K562 (cell line): ENCODE measurements around the gene UBFD1. TPM values are rescaled to one million over a fixed set of nuclear protein-coding genes. Genes with fewer than 3 reads are reported as not detected.

Experiments used
- BRD9 ChIP-seq: fragments of 450-650 bp; IDR thresholded peaks from 2 replicates; pipeline ENCODE4 v1.6.1; 2018; ENCODE audit warnings: low read depth; ENCODE audit not compliant: partially characterized antibody
- BRF1 ChIP-seq: IDR thresholded peaks from 3 replicates; pipeline ENCODE4 v1.6.1; 2011; ENCODE audit warnings: borderline replicate concordance, mild to moderate bottlenecking; ENCODE audit not compliant: insufficient read length; ENCODE audit errors: extremely low read depth
- CBFA2T2 ChIP-seq: fragments of 450-650 bp; conservative IDR thresholded peaks from 2 replicates; pipeline ENCODE4 v1.6.1; 2017; ENCODE audit warnings: mild to moderate bottlenecking
- CBFA2T3 ChIP-seq: fragments of 450-650 bp; IDR thresholded peaks from 2 replicates; pipeline ENCODE4 v1.6.1; 2017
- FOXJ3 ChIP-seq: sonication (generic); formaldehyde crosslinking; IDR thresholded peaks from 2 replicates; pipeline ENCODE4 v1.4.0; 2020; ENCODE audit warnings: mild to moderate bottlenecking, missing genetic modification reagents
- GABPB2 ChIP-seq: fragments of 250-450 bp; sonication (Bioruptor Pico); conservative IDR thresholded peaks from 2 replicates; pipeline ENCODE4 v1.5.1; 2021; ENCODE audit warnings: mild to moderate bottlenecking
- KDM1A ChIP-seq, 2 experiments: fragments of 450-650 bp; IDR thresholded peaks; 2 replicates each; pipeline ENCODE4 v1.6.1; 2016; ENCODE audit warnings: mild to moderate bottlenecking in 2 of 2
- MBD2 ChIP-seq: sonication (generic); IDR thresholded peaks from 2 replicates; pipeline ENCODE4 v1.6.1; 2016; ENCODE audit warnings: low read depth, borderline replicate concordance
- MCM7 ChIP-seq, 2 experiments: fragments of 450-650 bp; IDR thresholded peaks; 2 replicates each; pipeline ENCODE4 v1.6.1; 2016 to 2018
- MYBL2 ChIP-seq, 2 experiments: fragments of 450-650 bp in 1 of 2; sonication (generic) in 1 of 2; formaldehyde crosslinking in 1 of 2; IDR thresholded peaks; 2 replicates each; pipeline versions ENCODE4 v1.6.1 to v1.8.1; 2017 to 2022; ENCODE audit warnings: borderline replicate concordance in 1 of 2, inconsistent platforms in 1 of 2, low read depth in 1 of 2, mild to moderate bottlenecking in 1 of 2, missing genetic modification reagents in 1 of 2, moderate library complexity in 1 of 2
- NR1H2 ChIP-seq: sonication (generic); formaldehyde crosslinking; IDR thresholded peaks from 2 replicates; pipeline ENCODE4 v1.4.0; 2020; ENCODE audit warnings: mild to moderate bottlenecking, missing genetic modification reagents
- NR2C2 ChIP-seq, 2 experiments: fragments of 200-800 bp in 1 of 2; sonication (Bioruptor generic) in 1 of 2; sonication (generic) in 1 of 2; formaldehyde crosslinking in 1 of 2; IDR thresholded peaks; 2 replicates each; pipeline versions ENCODE4 v1.6.1 to v1.8.0; 2016 to 2022; ENCODE audit warnings: mild to moderate bottlenecking in 1 of 2, missing compliant biosample characterization in 1 of 2, missing genetic modification characterization in 1 of 2, missing genetic modification reagents in 1 of 2
- PRMT5 ChIP-seq: sonication (generic); formaldehyde crosslinking; IDR thresholded peaks from 2 replicates; pipeline ENCODE4 v1.5.0; 2020; ENCODE audit warnings: missing genetic modification reagents
- RBM34 ChIP-seq: fragments of 200-400 bp; formaldehyde crosslinking; IDR thresholded peaks from 2 replicates; pipeline ENCODE4 v1.6.1; 2018; ENCODE audit warnings: low read length, borderline replicate concordance; ENCODE audit not compliant: insufficient read depth
- SRF ChIP-seq, 2 experiments: fragments of 250-450, 450-650 bp in 1 of 2; sonication (Bioruptor Pico) in 1 of 2; sonication (generic) in 1 of 2; formaldehyde crosslinking; IDR thresholded peaks; 2 replicates each; pipeline versions ENCODE4 v1.5.0 to v1.5.1; 2020 to 2022; ENCODE audit warnings: mild to moderate bottlenecking in 1 of 2, missing genetic modification reagents in 1 of 2
- SUPT5H ChIP-seq: fragments of 450-650 bp; IDR thresholded peaks from 2 replicates; pipeline ENCODE4 v1.6.1; 2016
- TAF7 ChIP-seq: fragments of 450-650 bp; IDR thresholded peaks from 2 replicates; pipeline ENCODE4 v1.6.1; 2016; ENCODE audit warnings: missing genetic modification characterization, missing compliant biosample characterization
- TCF7L2 ChIP-seq: fragments of 150-350 bp; IDR thresholded peaks from 2 replicates; pipeline ENCODE4 v1.6.1; 2016; ENCODE audit warnings: low read depth, mild to moderate bottlenecking, low read length, moderate library complexity
- TCFL5 ChIP-seq: fragments of 250-450 bp; sonication (Bioruptor Pico); conservative IDR thresholded peaks from 2 replicates; pipeline ENCODE4 v1.6.1; 2021; ENCODE audit warnings: mild to moderate bottlenecking, moderate library complexity, matching md5 sums
- YY1 ChIP-seq, 3 experiments: IDR thresholded peaks; 2 replicates each; pipeline ENCODE4 v1.6.1; 2011; ENCODE audit warnings: low read length in 2 of 3, mild to moderate bottlenecking in 2 of 3, moderate library complexity in 2 of 3, borderline replicate concordance in 1 of 3, control low read depth in 1 of 3, low read depth in 1 of 3; ENCODE audit not compliant: insufficient read depth in 3 of 3, insufficient replicate concordance in 2 of 3, control insufficient read depth in 1 of 3, insufficient read length in 1 of 3; ENCODE audit errors: extremely low read depth in 1 of 3
- polyA plus RNA-seq, 8 experiments: library from polyadenylated mRNA; depleted of rRNA in 4 of 8; stranded (reverse) in 5 of 8; unstranded in 3 of 8; fragments of >200 nt; fragmentation: Nextera tagmentation in 2 of 8; fragmentation: Illumina TruSeq in 1 of 8; extraction: Ambion mirVana in 2 of 8; extraction: Trizol in 1 of 8; gene quantifications; 2 replicates each; pipeline versions ENCODE4 v1.2.1 to v1.2.3, GENCODE V29; 2011 to 2014; ENCODE audit warnings: inconsistent platforms in 1 of 8, missing spikeins in 1 of 8
- total RNA-seq, 7 experiments: library from RNA; depleted of rRNA in 6 of 7; stranded (reverse); fragments of >200 nt in 6 of 7; fragmentation: Illumina TruSeq in 2 of 7; extraction: Trizol in 2 of 7; gene quantifications; 2 replicates each; pipeline versions ENCODE4 v1.2.1 to v1.2.3, GENCODE V29; 2011 to 2021; ENCODE audit warnings: low replicate concordance in 1 of 7
- TF ChIP-seq, protein P1 (sequence below), 2 experiments: IDR thresholded peaks; 2 replicates each; pipeline ENCODE4 v1.6.1; 2011; ENCODE audit warnings: borderline replicate concordance in 1 of 2, control low read depth in 1 of 2, low read depth in 1 of 2, low read length in 1 of 2, mild to moderate bottlenecking in 1 of 2, mixed read lengths in 1 of 2, moderate library complexity in 1 of 2; ENCODE audit not compliant: insufficient read depth in 1 of 2, insufficient read length in 1 of 2, poor library complexity in 1 of 2, severe bottlenecking in 1 of 2; ENCODE audit errors: extremely low read depth in 1 of 2
- TF ChIP-seq, protein P2 (sequence below): fragments of 450-650 bp; formaldehyde crosslinking; IDR thresholded peaks from 2 replicates; pipeline ENCODE4 v1.4.0; 2022; ENCODE audit warnings: missing genetic modification characterization

The UBFD1 gene
- total and polyA plus RNA-seq, 9 of the 15 experiments (the other 6 are each of a cell fraction or from before 2014, with no cell fraction given), result 10.7 to 66.2 (median 34.0) TPM

DNA sequence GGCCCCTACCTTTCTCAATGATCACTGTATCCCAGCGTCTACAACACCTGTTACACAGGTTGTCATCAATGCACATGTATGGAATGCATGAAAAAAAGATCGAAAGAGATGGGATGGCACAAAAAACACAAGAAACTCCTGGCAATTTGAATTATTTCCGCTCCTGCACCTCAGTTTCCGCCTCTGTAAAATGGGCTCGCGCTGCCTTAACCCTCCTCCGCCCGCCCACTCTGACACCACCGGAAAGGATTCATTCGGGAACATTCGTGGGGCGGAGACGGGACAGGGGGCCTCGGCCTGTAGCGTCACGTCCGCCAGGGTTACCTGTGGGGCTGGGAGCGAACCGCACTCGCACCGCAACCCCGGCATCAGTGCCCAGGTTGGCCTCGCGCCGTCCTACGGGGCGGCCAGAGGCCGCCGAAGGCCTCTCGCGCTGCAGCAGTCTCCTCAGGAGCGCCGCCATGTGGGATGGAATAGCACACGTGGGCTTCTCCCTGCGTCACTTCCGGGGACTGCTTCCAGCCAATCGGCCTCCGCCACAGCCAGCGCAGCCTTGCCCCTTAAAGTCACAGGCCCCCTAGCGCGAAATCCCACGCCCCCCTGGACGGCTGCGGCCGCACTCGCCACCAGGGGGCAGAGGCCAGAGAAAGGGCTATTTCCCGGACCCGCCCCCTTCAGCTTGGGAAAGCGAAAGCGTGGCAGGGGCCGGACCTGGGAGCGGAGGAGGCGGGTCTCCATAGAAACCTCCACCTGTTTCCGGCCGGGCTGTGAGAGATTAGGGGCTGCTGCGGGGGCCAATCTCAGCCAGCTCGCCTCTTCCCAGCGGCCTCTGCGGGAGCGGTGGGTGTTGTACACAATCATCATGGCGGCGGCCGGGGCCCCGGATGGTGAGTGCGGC lies at the start of gene UBFD1, which contains the start of gene EARS2 (continued):
- TF ChIP-seq NR2C2 (CRISPR knock-in tag; IDR thresholded peaks at IDR 0.05) (peak; percentile 55; the same call in 1 of the 2 replicates), NR2C2 (tag; IDR thresholded peaks at IDR 0.05) (peak; percentile 95), BRD9 (peak; percentile 35), CBFA2T3 (peak; percentile 75), PRMT5 (CRISPR knock-in tag) (no peak), BRF1 (no peak), RBM34 (no peak), MBD2 (peak; percentile 57), CBFA2T2 (peak; percentile 52), TAF7 (tag) (peak; percentile 18; the same call in 1 of the 2 replicates), GABPB2 (CRISPR knock-in tag) (no peak), TCFL5 (CRISPR knock-in tag) (no peak), MCM7 (IDR thresholded peaks at IDR 0.05) (no peak), SUPT5H (peak; percentile 76), MYBL2 (IDR thresholded peaks at IDR 0.05; ENCODE audit: low read depth) (no peak; the same call in 1 of the 2 replicates), MYBL2 (CRISPR knock-in tag; IDR thresholded peaks at IDR 0.05; ENCODE audit: borderline replicate concordance) (no peak), SRF (CRISPR knock-in tag; IDR thresholded peaks at IDR 0.05) (peak in 1 of 2 experiments; percentile 98; a peak in 2 of 4 replicates), FOXJ3 (CRISPR knock-in tag) (no peak), NR1H2 (CRISPR knock-in tag) (no peak), YY1 (IDR thresholded peaks at IDR 0.05; ENCODE audit: borderline replicate concordance in 1 of 3, control insufficient read depth in 1 of 3, extremely low read depth in 1 of 3, insufficient read depth in 3 of 3, insufficient read length in 1 of 3, insufficient replicate concordance in 2 of 3, low read depth in 1 of 3, low read length in 2 of 3) (peak; percentile 77 to 97 (median 93)), TCF7L2 (no peak), KDM1A (IDR thresholded peaks at IDR 0.05) (peak; percentile 96 to 98)
- TF ChIP-seq, protein P1, sequence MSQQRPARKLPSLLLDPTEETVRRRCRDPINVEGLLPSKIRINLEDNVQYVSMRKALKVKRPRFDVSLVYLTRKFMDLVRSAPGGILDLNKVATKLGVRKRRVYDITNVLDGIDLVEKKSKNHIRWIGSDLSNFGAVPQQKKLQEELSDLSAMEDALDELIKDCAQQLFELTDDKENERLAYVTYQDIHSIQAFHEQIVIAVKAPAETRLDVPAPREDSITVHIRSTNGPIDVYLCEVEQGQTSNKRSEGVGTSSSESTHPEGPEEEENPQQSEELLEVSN (IDR thresholded peaks at IDR 0.05; ENCODE audit: borderline replicate concordance in 1 of 2, extremely low read depth in 1 of 2, insufficient read depth in 1 of 2, insufficient read length in 1 of 2, low read depth in 1 of 2, low read length in 1 of 2, poor library complexity in 1 of 2, severe bottlenecking in 1 of 2), result peak; percentile 74 to 82
- TF ChIP-seq, protein P2, sequence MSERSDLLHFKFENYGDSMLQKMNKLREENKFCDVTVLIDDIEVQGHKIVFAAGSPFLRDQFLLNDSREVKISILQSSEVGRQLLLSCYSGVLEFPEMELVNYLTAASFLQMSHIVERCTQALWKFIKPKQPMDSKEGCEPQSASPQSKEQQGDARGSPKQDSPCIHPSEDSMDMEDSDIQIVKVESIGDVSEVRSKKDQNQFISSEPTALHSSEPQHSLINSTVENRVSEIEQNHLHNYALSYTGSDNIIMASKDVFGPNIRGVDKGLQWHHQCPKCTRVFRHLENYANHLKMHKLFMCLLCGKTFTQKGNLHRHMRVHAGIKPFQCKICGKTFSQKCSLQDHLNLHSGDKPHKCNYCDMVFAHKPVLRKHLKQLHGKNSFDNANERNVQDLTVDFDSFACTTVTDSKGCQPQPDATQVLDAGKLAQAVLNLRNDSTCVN (CRISPR knock-in tag), result no peak
